NOMO-1 (cell line): ENCODE measurements around the gene PCDHB11.
"Not testable (repeated sequence)": the region's sequence is repeated elsewhere in the genome, so short reads cannot be mapped to it uniquely, and the experiment has no call there.

ENCODE experiments used
- DNase-seq, 2 experiments: peaks; one replicate each; lab custom pipeline; 2025; ENCODE audit not compliant: unreplicated experiment in 2 of 2; lab: John Stamatoyannopoulos, UW

The PCDHB11 gene

DNA sequence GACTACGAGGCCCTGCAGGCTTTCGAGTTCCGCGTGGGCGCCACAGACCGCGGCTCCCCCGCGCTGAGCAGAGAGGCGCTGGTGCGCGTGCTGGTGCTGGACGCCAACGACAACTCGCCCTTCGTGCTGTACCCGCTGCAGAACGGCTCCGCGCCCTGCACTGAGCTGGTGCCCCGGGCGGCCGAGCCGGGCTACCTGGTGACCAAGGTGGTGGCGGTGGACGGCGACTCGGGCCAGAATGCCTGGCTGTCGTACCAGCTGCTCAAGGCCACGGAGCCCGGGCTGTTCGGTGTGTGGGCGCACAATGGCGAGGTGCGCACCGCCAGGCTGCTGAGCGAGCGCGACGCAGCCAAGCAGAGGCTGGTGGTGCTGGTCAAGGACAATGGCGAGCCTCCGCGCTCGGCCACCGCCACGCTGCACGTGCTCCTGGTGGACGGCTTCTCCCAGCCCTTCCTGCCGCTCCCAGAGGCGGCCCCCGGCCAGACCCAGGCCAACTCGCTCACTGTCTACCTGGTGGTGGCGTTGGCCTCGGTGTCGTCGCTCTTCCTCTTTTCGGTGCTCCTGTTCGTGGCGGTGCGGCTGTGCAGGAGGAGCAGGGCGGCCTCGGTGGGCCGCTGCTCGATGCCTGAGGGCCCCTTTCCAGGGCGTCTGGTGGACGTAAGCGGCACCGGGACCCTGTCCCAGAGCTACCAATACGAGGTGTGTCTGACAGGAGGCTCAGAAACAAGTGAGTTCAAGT, 15.1 kb upstream of the PCDHB11 start:
- DNase-seq = not testable (repeated sequence)

DNA sequence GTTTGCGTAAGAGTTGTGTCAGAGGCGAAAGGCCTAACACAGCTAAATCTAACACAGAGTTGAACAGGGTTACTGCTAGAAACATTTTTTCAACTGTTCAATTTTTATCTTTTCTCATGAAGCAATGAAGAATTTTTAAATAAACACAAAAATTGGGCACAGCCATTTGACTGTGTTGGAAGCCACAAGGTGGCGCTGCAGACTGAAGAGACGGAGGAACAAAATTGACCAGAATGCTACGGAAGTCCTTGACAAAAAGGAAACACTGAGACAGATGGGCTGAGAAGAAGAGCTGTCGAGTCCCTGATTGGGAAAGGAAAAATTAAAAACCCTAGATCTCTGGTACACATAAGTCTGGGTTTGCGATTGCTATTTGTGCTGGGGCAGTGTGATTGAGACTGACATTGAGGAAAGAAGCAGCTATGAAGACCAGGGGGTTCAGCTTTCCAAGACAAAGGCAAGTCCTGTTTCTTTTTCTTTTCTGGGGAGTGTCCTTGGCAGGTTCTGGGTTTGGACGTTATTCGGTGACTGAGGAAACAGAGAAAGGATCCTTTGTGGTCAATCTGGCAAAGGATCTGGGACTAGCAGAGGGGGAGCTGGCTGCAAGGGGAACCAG, 12.4 kb upstream of the PCDHB11 start, which contains the start of gene PCDHB9:
Gene PCDHB9, plus strand, starts transcription at position 265 of the 616 bp plus-strand sequence. Its CDS starts 158 bp downstream, at position 423.
- DNase-seq = no peak

DNA sequence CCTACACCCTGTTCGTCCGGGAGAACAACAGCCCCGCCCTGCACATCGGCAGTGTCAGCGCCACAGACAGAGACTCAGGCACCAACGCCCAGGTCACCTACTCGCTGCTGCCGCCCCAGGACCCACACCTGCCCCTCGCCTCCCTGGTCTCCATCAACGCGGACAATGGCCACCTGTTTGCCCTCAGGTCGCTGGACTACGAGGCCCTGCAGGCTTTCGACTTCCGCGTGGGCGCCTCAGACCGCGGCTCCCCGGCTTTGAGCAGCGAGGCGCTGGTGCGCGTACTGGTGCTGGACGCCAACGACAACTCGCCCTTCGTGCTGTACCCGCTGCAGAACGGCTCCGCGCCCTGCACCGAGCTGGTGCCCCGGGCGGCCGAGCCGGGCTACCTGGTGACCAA, 10.7 kb upstream of the PCDHB11 start:
- not testable (repeated sequence) for DNase-seq

DNA sequence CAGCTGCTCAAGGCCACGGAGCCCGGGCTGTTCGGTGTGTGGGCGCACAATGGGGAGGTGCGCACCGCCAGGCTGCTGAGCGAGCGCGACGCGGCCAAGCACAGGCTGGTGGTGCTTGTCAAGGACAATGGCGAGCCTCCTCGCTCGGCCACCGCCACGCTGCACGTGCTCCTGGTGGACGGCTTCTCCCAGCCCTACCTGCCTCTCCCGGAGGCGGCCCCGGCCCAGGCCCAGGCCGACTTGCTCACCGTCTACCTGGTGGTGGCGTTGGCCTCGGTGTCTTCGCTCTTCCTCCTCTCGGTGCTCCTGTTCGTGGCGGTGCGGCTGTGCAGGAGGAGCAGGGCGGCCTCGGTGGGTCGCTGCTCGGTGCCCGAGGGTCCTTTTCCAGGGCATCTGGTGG, 10.3 kb upstream of the PCDHB11 start:
- DNase-seq = not testable (repeated sequence)

DNA sequence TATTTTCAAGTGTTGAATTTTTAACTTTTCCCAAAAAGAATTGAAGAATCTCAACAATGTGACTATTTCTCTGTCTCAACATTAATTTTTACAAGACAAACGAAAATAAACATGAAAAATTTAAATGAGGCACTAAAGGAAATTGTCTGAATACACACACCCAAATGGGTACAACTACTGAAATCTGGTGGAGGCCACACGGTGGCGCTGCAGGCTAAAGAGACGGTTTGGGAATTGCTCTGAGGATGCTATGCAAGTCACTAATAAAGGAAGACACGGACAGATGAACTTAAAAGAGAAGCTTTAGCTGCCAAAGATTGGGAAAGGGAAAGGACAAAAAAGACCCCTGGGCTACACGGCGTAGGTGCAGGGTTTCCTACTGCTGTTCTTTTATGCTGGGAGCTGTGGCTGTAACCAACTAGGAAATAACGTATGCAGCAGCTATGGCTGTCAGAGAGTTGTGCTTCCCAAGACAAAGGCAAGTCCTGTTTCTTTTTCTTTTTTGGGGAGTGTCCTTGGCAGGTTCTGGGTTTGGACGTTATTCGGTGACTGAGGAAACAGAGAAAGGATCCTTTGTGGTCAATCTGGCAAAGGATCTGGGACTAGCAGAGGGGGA, 7.2 kb upstream of the PCDHB11 start, which contains the start of gene PCDHB10:
Gene PCDHB10, plus strand, starts transcription at position 244 of the 616 bp plus-strand sequence. Its CDS starts 200 bp downstream, at position 444.
- no peak for DNase-seq

DNA sequence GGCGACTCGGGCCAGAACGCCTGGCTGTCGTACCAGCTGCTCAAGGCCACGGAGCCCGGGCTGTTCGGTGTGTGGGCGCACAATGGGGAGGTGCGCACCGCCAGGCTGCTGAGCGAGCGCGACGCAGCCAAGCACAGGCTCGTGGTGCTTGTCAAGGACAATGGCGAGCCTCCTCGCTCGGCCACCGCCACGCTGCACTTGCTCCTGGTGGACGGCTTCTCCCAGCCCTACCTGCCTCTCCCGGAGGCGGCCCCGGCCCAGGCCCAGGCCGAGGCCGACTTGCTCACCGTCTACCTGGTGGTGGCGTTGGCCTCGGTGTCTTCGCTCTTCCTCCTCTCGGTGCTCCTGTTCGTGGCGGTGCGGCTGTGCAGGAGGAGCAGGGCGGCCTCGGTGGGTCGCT, 5.1 kb upstream of the PCDHB11 start:
- not testable (repeated sequence) for DNase-seq

DNA sequence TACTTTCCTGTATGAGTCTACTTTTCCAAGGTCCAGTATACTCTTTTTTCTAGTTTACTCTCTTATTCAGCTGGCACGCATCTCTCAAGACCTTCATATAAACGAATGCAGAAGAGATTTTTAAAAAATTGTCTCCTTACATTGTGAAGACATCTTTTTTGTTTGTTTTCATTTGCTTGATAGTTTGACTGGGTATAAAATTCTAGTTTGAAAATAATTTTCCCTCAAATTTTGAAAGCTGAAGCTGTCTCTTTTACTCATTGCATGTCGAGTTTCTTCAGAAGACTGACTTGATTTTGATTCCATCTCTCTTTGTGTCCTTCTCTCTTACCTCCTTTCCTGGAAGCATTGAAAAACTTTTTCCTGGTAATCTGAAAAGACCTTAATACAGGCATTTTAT, 3.1 kb upstream of the PCDHB11 start:
- DNase-seq = no peak

DNA sequence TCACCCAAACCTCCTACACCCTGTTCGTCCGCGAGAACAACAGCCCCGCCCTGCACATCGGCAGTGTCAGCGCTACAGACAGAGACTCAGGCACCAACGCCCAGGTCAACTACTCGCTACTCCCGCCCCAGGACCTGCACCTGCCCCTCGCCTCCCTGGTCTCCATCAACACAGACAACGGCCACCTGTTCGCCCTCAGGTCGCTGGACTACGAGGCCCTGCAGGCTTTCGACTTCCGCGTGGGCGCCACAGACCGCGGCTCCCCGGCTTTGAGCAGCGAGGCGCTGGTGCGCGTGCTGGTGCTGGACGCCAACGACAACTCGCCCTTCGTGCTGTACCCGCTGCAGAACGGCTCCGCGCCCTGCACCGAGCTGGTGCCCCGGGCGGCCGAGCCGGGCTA, 1.7 kb downstream of the PCDHB11 start:
- not testable (repeated sequence) for DNase-seq

DNA sequence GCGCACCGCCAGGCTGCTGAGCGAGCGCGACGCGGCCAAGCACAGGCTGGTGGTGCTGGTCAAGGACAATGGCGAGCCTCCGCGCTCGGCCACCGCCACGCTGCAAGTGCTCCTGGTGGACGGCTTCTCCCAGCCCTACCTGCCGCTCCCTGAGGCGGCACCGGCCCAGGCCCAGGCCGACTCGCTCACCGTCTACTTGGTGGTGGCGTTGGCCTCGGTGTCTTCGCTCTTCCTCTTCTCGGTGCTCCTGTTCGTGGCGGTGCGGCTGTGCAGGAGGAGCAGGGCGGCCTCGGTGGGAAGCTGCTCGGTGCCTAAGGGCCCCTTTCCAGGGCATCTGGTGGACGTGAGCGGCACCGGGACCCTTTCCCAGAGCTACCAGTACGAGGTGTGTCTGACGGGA, 2.2 kb downstream of the PCDHB11 start:
- DNase-seq = not testable (repeated sequence)

DNA sequence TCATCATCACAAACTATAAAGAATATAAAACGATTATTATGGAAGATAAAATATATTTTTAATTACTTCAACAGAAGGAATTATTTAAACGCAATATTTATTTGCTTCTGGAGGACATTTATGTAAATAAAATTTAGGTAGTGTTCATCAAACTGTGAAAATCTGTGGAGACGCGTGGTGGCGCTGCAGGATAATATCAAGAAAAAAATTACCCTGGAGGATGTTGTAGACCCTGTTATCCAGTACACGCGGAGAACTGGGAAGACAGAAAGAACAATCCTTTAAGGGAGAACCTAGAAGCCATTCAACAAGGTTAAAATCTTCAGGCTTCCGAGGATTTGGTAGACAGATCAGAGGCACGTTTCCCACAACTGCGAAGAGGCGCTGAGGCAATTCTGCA, 9.1 kb downstream of the PCDHB11 start, which contains the start of gene PCDHB12:
Gene PCDHB12, plus strand, starts transcription at position 242 of the 400 bp plus-strand sequence. CDS start 189 bp downstream, outside the sequence.
- DNase-seq = no peak

DNA sequence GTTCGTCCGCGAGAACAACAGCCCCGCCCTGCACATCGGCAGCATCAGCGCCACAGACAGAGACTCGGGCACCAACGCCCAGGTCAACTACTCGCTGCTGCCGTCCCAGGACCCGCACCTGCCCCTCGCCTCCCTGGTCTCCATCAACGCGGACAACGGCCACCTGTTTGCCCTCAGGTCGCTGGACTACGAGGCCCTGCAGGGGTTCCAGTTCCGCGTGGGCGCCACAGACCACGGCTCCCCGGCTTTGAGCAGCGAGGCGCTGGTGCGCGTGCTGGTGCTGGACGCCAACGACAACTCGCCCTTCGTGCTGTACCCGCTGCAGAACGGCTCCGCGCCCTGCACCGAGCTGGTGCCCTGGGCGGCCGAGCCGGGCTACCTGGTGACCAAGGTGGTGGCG, 10.9 kb downstream of the PCDHB11 start:
- DNase-seq = not testable (repeated sequence)

DNA sequence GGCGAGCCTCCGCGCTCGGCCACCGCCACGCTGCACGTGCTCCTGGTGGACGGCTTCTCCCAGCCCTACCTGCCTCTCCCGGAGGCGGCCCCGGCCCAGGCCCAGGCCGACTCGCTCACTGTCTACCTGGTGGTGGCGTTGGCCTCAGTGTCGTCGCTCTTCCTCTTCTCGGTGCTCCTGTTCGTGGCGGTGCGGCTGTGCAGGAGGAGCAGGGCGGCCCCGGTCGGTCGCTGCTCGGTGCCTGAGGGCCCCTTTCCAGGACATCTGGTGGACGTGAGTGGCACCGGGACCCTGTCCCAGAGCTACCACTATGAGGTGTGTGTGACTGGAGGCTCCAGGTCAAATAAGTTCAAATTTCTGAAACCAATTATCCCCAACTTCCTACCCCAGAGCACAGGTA, 11.4 kb downstream of the PCDHB11 start:
- DNase-seq = not testable (repeated sequence)

DNA sequence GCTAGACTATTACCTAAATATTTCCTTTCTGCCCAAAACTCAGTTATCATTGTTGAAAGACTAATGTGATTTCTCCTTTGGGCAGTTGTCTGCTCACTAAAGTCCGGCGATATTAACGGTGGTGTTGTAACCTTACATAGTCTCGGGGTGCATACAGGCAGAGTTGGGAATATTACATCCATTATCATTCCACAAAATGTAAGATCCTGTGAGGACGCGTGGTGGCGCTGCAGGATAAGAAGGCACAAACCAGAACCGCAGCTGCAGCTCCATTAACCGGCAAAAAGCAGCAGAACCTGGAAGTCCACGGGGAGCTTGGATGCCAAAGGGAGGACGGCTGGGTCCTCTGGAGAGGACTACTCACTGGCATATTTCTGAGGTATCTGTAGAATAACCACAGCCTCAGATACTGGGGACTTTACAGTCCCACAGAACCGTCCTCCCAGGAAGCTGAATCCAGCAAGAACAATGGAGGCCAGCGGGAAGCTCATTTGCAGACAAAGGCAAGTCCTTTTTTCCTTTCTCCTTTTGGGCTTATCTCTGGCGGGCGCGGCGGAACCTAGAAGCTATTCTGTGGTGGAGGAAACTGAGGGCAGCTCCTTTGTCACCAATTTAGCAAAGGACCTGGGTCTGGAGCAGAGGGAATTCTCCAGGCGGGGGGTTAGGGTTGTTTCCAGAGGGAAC, 14.4 kb downstream of the PCDHB11 start, which contains the start of gene PCDHB13:
Gene PCDHB13, plus strand, starts transcription at position 264 of the 684 bp plus-strand sequence. Its CDS starts 205 bp downstream, at position 469.
- not testable (repeated sequence) for DNase-seq

DNA sequence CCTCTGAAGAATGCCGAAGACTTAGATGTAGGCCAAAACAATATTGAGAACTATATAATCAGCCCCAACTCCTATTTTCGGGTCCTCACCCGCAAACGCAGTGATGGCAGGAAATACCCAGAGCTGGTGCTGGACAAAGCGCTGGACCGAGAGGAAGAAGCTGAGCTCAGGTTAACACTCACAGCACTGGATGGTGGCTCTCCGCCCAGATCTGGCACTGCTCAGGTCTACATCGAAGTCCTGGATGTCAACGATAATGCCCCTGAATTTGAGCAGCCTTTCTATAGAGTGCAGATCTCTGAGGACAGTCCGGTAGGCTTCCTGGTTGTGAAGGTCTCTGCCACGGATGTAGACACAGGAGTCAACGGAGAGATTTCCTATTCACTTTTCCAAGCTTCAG, 15.2 kb downstream of the PCDHB11 start:
- DNase-seq = not testable (repeated sequence)

DNA sequence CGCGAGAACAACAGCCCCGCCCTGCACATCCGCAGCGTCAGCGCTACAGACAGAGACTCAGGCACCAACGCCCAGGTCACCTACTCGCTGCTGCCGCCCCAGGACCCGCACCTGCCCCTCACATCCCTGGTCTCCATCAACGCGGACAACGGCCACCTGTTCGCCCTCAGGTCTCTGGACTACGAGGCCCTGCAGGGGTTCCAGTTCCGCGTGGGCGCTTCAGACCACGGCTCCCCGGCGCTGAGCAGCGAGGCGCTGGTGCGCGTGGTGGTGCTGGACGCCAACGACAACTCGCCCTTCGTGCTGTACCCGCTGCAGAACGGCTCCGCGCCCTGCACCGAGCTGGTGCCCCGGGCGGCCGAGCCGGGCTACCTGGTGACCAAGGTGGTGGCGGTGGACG, 16.1 kb downstream of the PCDHB11 start:
- not testable (repeated sequence) for DNase-seq

DNA sequence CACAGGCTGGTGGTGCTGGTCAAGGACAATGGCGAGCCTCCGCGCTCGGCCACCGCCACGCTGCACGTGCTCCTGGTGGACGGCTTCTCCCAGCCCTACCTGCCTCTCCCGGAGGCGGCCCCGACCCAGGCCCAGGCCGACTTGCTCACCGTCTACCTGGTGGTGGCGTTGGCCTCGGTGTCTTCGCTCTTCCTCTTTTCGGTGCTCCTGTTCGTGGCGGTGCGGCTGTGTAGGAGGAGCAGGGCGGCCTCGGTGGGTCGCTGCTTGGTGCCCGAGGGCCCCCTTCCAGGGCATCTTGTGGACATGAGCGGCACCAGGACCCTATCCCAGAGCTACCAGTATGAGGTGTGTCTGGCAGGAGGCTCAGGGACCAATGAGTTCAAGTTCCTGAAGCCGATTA, 16.6 kb downstream of the PCDHB11 start:
- DNase-seq = not testable (repeated sequence)

DNA sequence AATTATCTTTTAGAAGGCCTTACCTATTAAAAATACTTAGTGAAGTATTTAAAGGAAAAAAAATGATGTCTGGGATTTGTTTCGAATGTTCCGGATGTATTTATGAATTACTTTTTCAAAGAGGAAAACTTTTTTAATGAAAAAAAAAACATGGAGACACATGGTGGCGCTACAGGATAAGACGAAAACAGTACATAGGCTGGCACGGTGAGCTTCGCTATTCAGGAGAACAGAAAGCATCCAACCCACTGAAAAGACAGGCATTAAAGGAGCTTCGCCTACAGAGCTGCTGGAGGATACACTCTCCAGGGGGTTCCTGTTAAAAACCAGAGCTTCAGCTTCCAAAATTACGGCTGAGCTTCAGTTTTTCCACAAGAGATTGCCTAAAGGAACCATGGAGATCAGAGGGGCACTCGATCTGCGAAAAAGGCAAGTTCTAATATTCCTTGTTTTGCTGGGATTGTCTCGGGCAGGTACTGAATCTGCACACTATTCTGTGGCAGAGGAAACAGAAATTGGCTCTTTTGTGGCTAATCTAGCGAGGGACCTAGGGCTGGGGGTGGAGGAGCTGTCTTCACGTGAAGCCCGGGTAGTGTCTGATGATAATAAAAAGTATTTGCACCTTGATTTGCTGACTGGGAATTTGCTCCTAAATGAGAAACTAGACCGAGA, 23.8 kb downstream of the PCDHB11 start, which contains the start of gene PCDHB14:
Gene PCDHB14, plus strand, starts transcription at position 232 of the 672 bp plus-strand sequence. Its CDS starts 163 bp downstream, at position 395.
- DNase-seq = peak; percentile 14 to 47

DNA sequence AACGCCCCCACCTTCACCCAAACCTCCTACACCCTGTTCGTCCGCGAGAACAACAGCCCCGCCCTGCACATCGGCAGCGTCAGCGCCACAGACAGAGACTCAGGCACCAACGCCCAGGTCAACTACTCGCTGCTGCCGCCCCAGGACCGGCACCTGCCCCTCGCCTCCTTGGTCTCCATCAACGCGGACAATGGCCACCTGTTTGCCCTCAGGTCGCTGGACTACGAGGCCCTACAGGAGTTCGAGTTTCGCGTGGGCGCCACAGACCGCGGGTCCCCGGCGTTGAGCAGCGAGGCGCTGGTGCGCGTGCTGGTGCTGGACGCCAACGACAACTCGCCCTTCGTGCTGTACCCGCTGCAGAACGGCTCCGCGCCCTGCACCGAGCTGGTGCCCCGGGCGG, 25.4 kb downstream of the PCDHB11 start:
- DNase-seq = not testable (repeated sequence)

DNA sequence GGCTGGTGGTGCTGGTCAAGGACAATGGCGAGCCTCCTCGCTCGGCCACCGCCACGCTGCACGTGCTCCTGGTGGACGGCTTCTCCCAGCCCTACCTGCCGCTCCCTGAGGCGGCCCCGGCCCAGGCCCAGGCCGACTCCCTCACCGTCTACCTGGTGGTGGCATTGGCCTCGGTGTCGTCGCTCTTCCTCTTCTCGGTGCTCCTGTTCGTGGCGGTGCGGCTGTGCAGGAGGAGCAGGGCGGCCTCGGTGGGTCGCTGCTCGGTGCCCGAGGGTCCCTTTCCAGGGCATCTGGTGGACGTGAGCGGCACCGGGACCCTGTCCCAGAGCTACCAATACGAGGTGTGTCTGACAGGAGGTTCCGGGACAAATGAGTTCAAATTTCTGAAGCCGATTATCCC, 26.0 kb downstream of the PCDHB11 start:
- DNase-seq = not testable (repeated sequence)

DNA sequence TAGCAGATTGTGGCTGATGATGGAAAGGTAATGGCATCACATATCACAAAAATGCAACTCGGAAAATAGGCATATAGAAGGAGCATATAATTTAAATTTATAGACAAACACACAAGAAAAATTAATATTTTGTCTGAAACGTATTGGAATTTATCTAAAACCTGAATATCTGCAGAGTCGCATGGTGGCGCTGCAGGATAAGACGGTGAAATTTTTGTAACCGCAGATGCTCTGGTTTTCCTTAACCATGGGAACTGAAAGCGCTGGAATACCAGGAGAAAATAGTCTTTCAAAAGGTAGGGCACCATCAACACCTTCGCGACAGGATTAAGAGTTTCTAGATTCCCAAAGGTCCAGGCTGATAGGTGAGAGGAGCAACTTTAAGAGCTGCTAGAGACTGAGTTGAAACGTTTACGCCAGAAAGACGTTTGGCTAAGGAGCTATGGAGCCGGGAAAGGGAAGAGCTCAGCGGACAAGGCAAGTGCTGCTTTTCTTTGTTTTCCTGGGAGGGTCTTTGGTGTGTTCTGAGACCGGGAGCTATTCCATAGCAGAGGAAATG, 34.8 kb downstream of the PCDHB11 start:
- DNase-seq = no peak
